Retinal pigment epithelial cell (primary cell): ENCODE measurements around the gene C19orf33.

Experiments used
- DNase-seq: peaks from one replicate; pipeline ENCODE4 v3.0.0-alpha.2; 2010; ENCODE audit warnings: low read depth
- H3K4me3 ChIP-seq: 2 replicates; pipeline ENCODE4 v1.5.1; 2011; ENCODE audit warnings: mild to moderate bottlenecking, low read length, control low read depth, moderate library complexity
- TF ChIP-seq, protein P1 (sequence below): conservative IDR thresholded peaks from 2 replicates; pipeline ENCODE4 v1.5.1; 2011; ENCODE audit warnings: low read depth, low read length, control low read depth, inconsistent platforms

Gene C19orf33

DNA sequence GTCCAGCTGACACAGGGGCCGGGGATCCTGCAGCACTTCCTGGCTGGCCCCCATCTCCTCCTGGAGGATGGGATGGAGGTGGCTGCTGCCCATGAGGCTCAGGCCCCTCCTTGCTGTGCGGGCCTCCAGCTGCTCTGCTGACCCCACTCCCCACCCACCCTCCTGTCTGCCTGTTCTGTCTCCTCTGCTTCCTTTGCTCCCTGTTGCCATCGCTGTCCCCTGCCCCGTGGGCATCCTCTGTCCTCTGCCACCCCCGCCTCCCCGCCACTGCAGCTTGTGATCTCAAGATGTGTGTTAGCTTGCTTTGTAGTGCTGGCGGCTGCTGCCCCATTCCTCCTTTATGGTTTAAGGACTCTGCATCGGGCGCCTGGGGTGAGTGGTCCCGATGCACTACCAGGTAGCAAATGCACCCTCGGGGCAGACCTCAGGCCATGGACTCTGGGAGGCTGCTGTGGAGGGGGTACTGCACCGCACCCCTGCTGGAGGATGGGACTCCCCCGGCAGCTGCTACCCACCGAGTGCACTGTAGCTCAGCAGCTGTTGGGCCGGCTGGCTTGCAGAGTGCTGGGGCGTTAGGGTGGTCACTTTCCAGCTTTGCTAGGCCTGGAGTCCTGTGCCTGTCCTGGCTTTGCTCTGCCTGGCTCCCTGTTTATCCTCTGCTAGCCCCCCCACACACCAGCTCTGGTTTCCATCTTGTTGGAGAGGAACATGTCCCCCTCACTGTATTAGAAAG lies 15.8 kb upstream of the C19orf33 start:
- H3K4me3 ChIP-seq: no peak overlapping the region
- no peak for DNase-seq
- TF ChIP-seq, protein P1, sequence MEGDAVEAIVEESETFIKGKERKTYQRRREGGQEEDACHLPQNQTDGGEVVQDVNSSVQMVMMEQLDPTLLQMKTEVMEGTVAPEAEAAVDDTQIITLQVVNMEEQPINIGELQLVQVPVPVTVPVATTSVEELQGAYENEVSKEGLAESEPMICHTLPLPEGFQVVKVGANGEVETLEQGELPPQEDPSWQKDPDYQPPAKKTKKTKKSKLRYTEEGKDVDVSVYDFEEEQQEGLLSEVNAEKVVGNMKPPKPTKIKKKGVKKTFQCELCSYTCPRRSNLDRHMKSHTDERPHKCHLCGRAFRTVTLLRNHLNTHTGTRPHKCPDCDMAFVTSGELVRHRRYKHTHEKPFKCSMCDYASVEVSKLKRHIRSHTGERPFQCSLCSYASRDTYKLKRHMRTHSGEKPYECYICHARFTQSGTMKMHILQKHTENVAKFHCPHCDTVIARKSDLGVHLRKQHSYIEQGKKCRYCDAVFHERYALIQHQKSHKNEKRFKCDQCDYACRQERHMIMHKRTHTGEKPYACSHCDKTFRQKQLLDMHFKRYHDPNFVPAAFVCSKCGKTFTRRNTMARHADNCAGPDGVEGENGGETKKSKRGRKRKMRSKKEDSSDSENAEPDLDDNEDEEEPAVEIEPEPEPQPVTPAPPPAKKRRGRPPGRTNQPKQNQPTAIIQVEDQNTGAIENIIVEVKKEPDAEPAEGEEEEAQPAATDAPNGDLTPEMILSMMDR: no peak

DNA sequence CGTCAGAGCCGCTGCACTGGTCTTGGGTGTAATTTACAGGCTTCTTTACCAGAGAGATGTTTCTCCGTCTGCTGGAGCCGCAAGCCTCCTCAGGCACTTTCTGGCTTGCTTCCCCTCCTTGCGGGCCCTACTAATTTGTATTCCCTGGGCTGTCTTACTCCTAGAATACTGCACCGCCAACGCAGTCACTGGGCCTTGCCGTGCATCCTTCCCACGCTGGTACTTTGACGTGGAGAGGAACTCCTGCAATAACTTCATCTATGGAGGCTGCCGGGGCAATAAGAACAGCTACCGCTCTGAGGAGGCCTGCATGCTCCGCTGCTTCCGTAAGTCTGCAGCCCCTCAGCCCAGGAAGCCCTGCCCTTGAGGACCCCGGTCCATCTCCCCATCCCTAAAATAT lies 14.1 kb upstream of the C19orf33 start:
- DNase-seq: no peak
- TF ChIP-seq, protein P1: no peak
- H3K4me3 ChIP-seq: no peak overlapping the region

DNA sequence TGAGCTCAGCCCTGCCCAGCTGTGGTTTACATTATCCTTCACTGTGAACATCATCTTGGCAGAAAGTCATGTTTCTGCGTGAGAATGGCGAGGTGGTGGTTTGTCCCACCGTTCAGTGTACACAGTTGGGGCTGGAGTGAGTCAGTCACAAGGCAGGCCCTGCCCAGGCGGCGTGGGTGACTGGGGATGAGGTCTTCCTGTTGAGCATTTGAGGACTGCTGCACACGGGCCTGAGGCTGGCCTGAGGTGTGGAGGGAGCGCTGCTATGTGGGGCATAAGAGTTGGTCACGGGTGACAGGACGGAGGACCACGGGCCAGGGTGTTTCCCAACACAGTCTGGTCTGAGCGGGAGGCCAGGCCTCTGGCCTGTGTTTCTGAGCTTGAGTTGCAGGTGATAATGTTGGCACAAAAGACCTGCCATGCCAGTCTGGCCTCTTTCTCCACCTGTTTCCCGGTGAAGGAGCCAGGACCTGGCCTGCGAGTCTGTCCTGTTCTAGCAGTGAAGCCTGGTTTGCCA lies 13.4 kb upstream of the C19orf33 start:
- no peak for DNase-seq
- TF ChIP-seq, protein P1: no peak
- no peak overlapping the region for H3K4me3 ChIP-seq

DNA sequence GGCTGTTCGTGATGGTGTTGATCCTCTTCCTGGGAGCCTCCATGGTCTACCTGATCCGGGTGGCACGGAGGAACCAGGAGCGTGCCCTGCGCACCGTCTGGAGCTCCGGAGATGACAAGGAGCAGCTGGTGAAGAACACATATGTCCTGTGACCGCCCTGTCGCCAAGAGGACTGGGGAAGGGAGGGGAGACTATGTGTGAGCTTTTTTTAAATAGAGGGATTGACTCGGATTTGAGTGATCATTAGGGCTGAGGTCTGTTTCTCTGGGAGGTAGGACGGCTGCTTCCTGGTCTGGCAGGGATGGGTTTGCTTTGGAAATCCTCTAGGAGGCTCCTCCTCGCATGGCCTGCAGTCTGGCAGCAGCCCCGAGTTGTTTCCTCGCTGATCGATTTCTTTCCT lies 12.2 kb upstream of the C19orf33 start:
- no peak for DNase-seq
- no peak overlapping the region for H3K4me3 ChIP-seq
- TF ChIP-seq, protein P1: no peak

DNA sequence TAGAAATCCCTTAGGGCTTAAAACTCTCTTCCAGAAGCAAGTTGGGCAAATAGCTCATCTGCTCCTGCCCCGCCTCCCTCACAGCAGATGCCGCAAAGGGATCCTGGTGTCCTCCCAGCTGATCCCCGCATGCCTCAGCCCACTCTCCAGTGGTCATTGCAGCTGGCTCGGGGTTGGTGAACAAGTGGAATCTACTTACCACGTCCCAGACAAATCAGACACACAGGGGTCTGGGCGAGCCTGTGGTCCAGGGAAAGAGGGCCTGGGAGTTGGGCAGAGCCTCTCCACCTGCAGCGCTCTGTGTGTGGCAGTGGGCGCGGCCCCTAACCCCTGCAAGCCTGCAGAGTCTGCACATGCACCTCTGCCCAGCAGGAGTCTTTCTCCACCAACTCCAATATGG lies 10.8 kb upstream of the C19orf33 start:
- no peak for DNase-seq
- no peak overlapping the region for H3K4me3 ChIP-seq
- TF ChIP-seq, protein P1: no peak

DNA sequence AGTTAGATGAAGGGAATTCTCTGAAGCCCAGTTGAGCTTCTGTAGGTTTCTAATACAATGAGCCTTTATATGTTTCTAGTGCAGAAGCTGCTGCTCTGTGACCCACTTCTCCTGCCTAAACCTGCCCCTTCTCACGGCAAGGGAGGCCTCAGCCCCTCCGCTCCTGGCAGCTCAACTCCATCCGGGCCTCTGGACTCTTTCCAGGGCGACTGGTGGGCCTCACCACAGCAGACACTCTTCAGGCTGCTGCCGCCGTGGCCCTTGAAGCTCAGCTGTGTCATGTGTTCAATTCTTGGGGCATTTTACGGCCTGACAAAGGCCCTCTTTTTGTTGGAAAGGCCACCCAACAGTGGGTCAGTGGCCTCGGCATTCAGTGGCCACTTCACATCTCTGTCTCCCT lies 10.0 kb upstream of the C19orf33 start:
- DNase-seq: no peak
- H3K4me3 ChIP-seq: no peak overlapping the region
- TF ChIP-seq, protein P1: no peak

DNA sequence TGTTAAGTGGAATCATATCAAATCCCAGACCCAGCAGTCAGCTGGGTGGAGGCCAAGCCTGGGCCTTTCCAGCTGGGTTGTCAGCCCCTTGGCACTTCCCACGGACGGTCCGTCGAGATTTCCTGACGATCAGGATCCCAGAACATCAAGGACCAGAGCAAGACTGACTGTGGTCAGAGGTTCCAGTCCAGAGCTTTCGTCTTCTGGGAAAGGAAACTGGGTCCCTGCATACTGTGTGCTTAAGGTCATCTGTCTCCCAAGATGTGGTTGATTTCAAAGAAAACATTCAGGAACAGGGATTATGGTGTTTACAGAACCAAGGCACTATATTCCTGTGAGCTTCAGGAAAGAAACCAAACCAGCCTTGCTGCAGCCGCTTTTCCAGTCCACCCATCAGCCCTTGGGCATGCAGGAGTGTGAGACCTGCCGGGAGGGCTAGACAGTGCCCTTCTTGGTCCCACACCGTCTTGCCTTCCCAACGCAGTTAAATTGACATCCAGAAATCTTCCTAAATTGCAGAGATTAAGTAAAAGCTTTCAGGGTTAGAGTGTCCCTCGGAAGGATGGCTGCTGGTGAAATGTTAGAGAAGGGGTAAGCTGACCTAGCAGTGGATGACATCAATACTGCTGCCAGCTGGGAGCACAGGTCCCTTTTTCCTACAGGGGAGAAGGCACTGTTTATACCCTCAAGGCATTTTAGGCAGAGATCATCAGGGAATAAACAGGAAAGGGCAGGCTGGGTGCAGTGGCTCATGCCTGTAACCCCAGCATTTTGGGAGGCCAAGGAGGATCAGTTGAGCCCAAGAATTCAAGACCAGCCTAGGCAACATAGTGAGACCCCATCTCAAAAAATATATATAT lies 5.0 kb upstream of the C19orf33 start:
- no peak for DNase-seq
- no peak overlapping the region for H3K4me3 ChIP-seq
- TF ChIP-seq, protein P1: no peak
